Gastrocnemius medialis (tissue), 4 donors: ENCODE data around the gene WSCD2. TPM values are rescaled to one million over a fixed set of nuclear protein-coding genes. Genes with fewer than 3 reads are reported as not detected.

Experiments used
- ATAC-seq, 2 donors: fragments of 150-250 bp; one replicate each; pipeline ENCODE4 v1.9.1; 2016
- DNase-seq, 2 donors: peaks; one replicate each; pipeline ENCODE4 v3.0.0-alpha.2; 2019
- H3K27ac ChIP-seq, 4 donors: fragments of 200-600 bp; sonication (generic); 1 replicate in 1 of 4; 2 replicates in 3 of 4; pipeline ENCODE4 v1.5.1; 2016 to 2018; ENCODE audit warnings: mild to moderate bottlenecking in 2 of 4, moderate library complexity in 1 of 4
- H3K27me3 ChIP-seq, 3 donors: fragments of 200-600 bp; sonication (generic) in 2 of 3; 1 replicate in 1 of 3; 2 replicates in 2 of 3; pipeline versions ENCODE4 v1.5.1 to v1.6.0; 2016 to 2019; ENCODE audit warnings: mild to moderate bottlenecking in 1 of 3, moderate library complexity in 1 of 3
- H3K36me3 ChIP-seq, 2 donors: fragments of 200-600 bp; sonication (generic) in 1 of 2; one replicate each; pipeline ENCODE4 v1.5.1; 2017 to 2018
- H3K4me1 ChIP-seq, 2 donors: fragments of 200-600 bp; sonication (generic) in 1 of 2; one replicate each; pipeline ENCODE4 v1.5.1; 2016 to 2017; ENCODE audit warnings: mild to moderate bottlenecking in 2 of 2
- H3K4me3 ChIP-seq, 4 donors: fragments of 200-600 bp; sonication (generic) in 3 of 4; 1 replicate in 1 of 4; 2 replicates in 3 of 4; pipeline ENCODE4 v1.5.1; 2016 to 2019; ENCODE audit warnings: mild to moderate bottlenecking in 2 of 4
- H3K9me3 ChIP-seq, 3 donors: fragments of 200-600 bp; sonication (generic) in 2 of 3; 1 replicate in 1 of 3; 2 replicates in 2 of 3; pipeline ENCODE4 v1.5.1; 2016 to 2019
- CTCF ChIP-seq, 5 experiments: fragments of 450-650 bp in 3 of 5; fragments of 200-600 bp in 2 of 5; sonication (generic) in 2 of 5; IDR thresholded peaks in 4 of 5; conservative IDR thresholded peaks in 1 of 5; 1 replicate in 4 of 5; 2 replicates in 1 of 5; pipeline ENCODE4 v1.5.1; 2016 to 2019; ENCODE audit warnings: antibody characterized with exemption in 5 of 5, mild to moderate bottlenecking in 3 of 5, moderate library complexity in 3 of 5
- POLR2A ChIP-seq, 2 donors: fragments of 450-650 bp; IDR thresholded peaks; one replicate each; pipeline ENCODE4 v1.6.1; 2017; ENCODE audit warnings: antibody characterized with exemption in 2 of 2, mild to moderate bottlenecking in 2 of 2, moderate library complexity in 2 of 2
- in situ Hi-C, 4 donors: fragments of 200-750 bp; cut with MboI; loops; one replicate each; pipeline versions ENCODE4 v1.15.0 to v1.8.0; 2017; ENCODE audit warnings: low sequenced_read_pairs in 4 of 4
- intact Hi-C: fragments of 100-400 bp; cut with DNase I; formaldehyde crosslinking; loops from one replicate; pipeline ENCODE4 v1.15.1; 2023; ENCODE audit warnings: low total_unique reads
- total RNA-seq, 4 donors: library from RNA; depleted of rRNA; stranded (reverse); fragments of >200 nt; gene quantifications; one replicate each; pipeline versions ENCODE4 v1.1.0 to v1.2.3, GENCODE V29; 2016

The WSCD2 gene
- total RNA-seq, 4 donors from 2014 or later: 0.10 TPM; not detected in 3

- in situ Hi-C loops: no loop called here
- no peak for ATAC-seq
- Histone ChIP-seq H3K4me3 (no peak overlapping the region), H3K27me3 (no peaks in the 10 kb centered on the region), H3K36me3 (no peaks in the 10 kb centered on the region), H3K27ac (no peak overlapping the region), H3K4me1 (no peaks in the 10 kb centered on the region), H3K9me3 (no peaks in the 10 kb centered on the region)
- intact Hi-C loops: no loop called here
- DNase-seq: no peak
- TF ChIP-seq POLR2A (IDR thresholded peaks at IDR 0.05) (no peak), CTCF (IDR thresholded peaks at IDR 0.05 in 4 of 5, conservative IDR thresholded peaks at IDR 0.05 in 1 of 5) (no peak)
These were observed 28.9 kb downstream of the WSCD2 start for GRCh38 chr12:108157870-108158459.

- no peak overlapping the region for H3K27ac ChIP-seq
- TF ChIP-seq POLR2A (IDR thresholded peaks at IDR 0.05) (no peak), CTCF (IDR thresholded peaks at IDR 0.05 in 4 of 5, conservative IDR thresholded peaks at IDR 0.05 in 1 of 5) (no peak)
- H3K4me3 ChIP-seq: no peak overlapping the region
- no peaks in the 10 kb centered on the region for H3K4me1 ChIP-seq
- no peaks in the 10 kb centered on the region for H3K27me3 ChIP-seq
- H3K9me3 ChIP-seq: no peaks in the 10 kb centered on the region
- no peaks in the 10 kb centered on the region for H3K36me3 ChIP-seq
- ATAC-seq (no peak), DNase-seq (no peak)
- in situ Hi-C loops (no loop called here), intact Hi-C loops (no loop called here)
These were observed 33.1 kb downstream of the WSCD2 start for GRCh38 chr12:108162207-108162606.

- no peak overlapping the region for H3K27ac ChIP-seq
These were observed 37.4 kb downstream of the WSCD2 start for GRCh38 chr12:108166505-108166904.

GRCh38 chr12:108167974-108168373 is 38.9 kb downstream of the WSCD2 start:
- Histone ChIP-seq H3K27me3 (no peaks in the 10 kb centered on the region), H3K9me3 (no peaks in the 10 kb centered on the region), H3K36me3 (no peaks in the 10 kb centered on the region), H3K27ac (no peak overlapping the region), H3K4me3 (no peak overlapping the region), H3K4me1 (no peaks in the 10 kb centered on the region)
- intact Hi-C loops (no loop called here), in situ Hi-C loops (no loop called here)
- DNase-seq: no peak
- no peak for ATAC-seq
- TF ChIP-seq CTCF (IDR thresholded peaks at IDR 0.05 in 4 of 5, conservative IDR thresholded peaks at IDR 0.05 in 1 of 5): no peak
- no peak for TF ChIP-seq POLR2A (IDR thresholded peaks at IDR 0.05)

More at GRCh38 chr12:108166505-108166904, 37.4 kb downstream of the WSCD2 start:
- in situ Hi-C loops (no loop called here), intact Hi-C loops (no loop called here)
- Histone ChIP-seq H3K4me1 (no peaks in the 10 kb centered on the region), H3K4me3 (no peak overlapping the region), H3K27me3 (no peaks in the 10 kb centered on the region), H3K36me3 (no peaks in the 10 kb centered on the region), H3K9me3 (no peaks in the 10 kb centered on the region)
- TF ChIP-seq POLR2A (IDR thresholded peaks at IDR 0.05) (no peak), CTCF (IDR thresholded peaks at IDR 0.05 in 4 of 5, conservative IDR thresholded peaks at IDR 0.05 in 1 of 5) (no peak)
- ATAC-seq (no peak), DNase-seq (no peak)

- intact Hi-C loops: no loop called here
- Histone ChIP-seq H3K36me3 (no peaks in the 10 kb centered on the region), H3K27me3 (no peaks in the 10 kb centered on the region), H3K27ac (no peak overlapping the region), H3K9me3 (no peaks in the 10 kb centered on the region), H3K4me3 (no peak overlapping the region), H3K4me1 (no peaks in the 10 kb centered on the region)
- TF ChIP-seq POLR2A (IDR thresholded peaks at IDR 0.05): no peak
- TF ChIP-seq CTCF (IDR thresholded peaks at IDR 0.05 in 4 of 5, conservative IDR thresholded peaks at IDR 0.05 in 1 of 5): no peak
- DNase-seq (no peak), ATAC-seq (no peak)
- in situ Hi-C loops: no loop called here
These were observed 40.6 kb downstream of the WSCD2 start for GRCh38 chr12:108169708-108170107.
